ENCODE results near the gene TGFBR2.

The TGFBR2 gene

GRCh38 chr3:30681649-30682211, 75.3 kb downstream of the TGFBR2 start:
- Histone ChIP-seq H3K27me3 (ENCODE audit: insufficient read depth, low read length) (no peaks in the 10 kb centered on the region), H3K36me3 (ENCODE audit: insufficient read depth, low read length) (peaks cover 29% of the 10 kb centered on the region), H3K4me3 (ENCODE audit: low read length) (no peak overlapping the region), H3K9me3 (ENCODE audit: insufficient read depth, low read depth, low read length) (no peaks in the 10 kb centered on the region), H3K9ac (ENCODE audit: low read depth, low read length) (0 out of 2 replicates have a peak overlapping the region, but pooled peaks have one; percentile 13), H3K27ac (ENCODE audit: low read depth, low read length) (no peak overlapping the region), H3K4me1 (ENCODE audit: insufficient read depth, low read length) (peaks cover 17% of the 10 kb centered on the region)
- 87% methylated on average over 6 of the region's 6 CpGs for WGBS

- H3K4me1 ChIP-seq (ENCODE audit: insufficient read depth, low read length): peaks cover 17% of the 10 kb centered on the region
- 100% methylated on average over 1 of the region's 1 CpG for WGBS
Observed at GRCh38 chr3:30682434-30683155, 76.2 kb downstream of the TGFBR2 start.

GRCh38 chr3:30683769-30684168, 77.4 kb downstream of the TGFBR2 start:
- Histone ChIP-seq H3K4me3 (ENCODE audit: low read length) (no peak overlapping the region), H3K27ac (ENCODE audit: low read depth, low read length) (no peak overlapping the region), H3K27me3 (ENCODE audit: insufficient read depth, low read length) (no peaks in the 10 kb centered on the region), H3K36me3 (ENCODE audit: insufficient read depth, low read length) (peaks cover 24% of the 10 kb centered on the region), H3K9me3 (ENCODE audit: insufficient read depth, low read depth, low read length) (no peaks in the 10 kb centered on the region), H3K4me1 (ENCODE audit: insufficient read depth, low read length) (peaks cover 17% of the 10 kb centered on the region), H3K9ac (ENCODE audit: low read depth, low read length) (no peak overlapping the region)
- 96% methylated on average over 3 of the region's 3 CpGs for WGBS

More at GRCh38 chr3:30682434-30683155, 76.2 kb downstream of the TGFBR2 start:
- Histone ChIP-seq H3K9ac (ENCODE audit: low read depth, low read length) (no peak overlapping the region), H3K27ac (ENCODE audit: low read depth, low read length) (no peak overlapping the region), H3K36me3 (ENCODE audit: insufficient read depth, low read length) (peaks cover 25% of the 10 kb centered on the region), H3K4me3 (ENCODE audit: low read length) (no peak overlapping the region), H3K27me3 (ENCODE audit: insufficient read depth, low read length) (no peaks in the 10 kb centered on the region), H3K9me3 (ENCODE audit: insufficient read depth, low read depth, low read length) (no peaks in the 10 kb centered on the region)

GRCh38 chr3:30684356-30684755, 78.0 kb downstream of the TGFBR2 start:
- Histone ChIP-seq H3K27me3 (ENCODE audit: insufficient read depth, low read length) (no peaks in the 10 kb centered on the region), H3K9me3 (ENCODE audit: insufficient read depth, low read depth, low read length) (no peaks in the 10 kb centered on the region), H3K36me3 (ENCODE audit: insufficient read depth, low read length) (peaks cover 24% of the 10 kb centered on the region), H3K27ac (ENCODE audit: low read depth, low read length) (no peak overlapping the region), H3K4me1 (ENCODE audit: insufficient read depth, low read length) (peaks cover 17% of the 10 kb centered on the region), H3K9ac (ENCODE audit: low read depth, low read length) (no peak overlapping the region), H3K4me3 (ENCODE audit: low read length) (no peak overlapping the region)
- 95% methylated on average over 2 of the region's 3 CpGs for WGBS

GRCh38 chr3:30685267-30685667, 78.9 kb downstream of the TGFBR2 start:
- peaks cover 20% of the 10 kb centered on the region for H3K4me1 ChIP-seq (ENCODE audit: insufficient read depth, low read length)
- no peak overlapping the region for H3K27ac ChIP-seq (ENCODE audit: low read depth, low read length)
- H3K27me3 ChIP-seq (ENCODE audit: insufficient read depth, low read length): no peaks in the 10 kb centered on the region
- H3K4me3 ChIP-seq (ENCODE audit: low read length): no peak overlapping the region
- WGBS: 96% methylated on average over 2 of the region's 2 CpGs
- peaks cover 33% of the 10 kb centered on the region for H3K36me3 ChIP-seq (ENCODE audit: insufficient read depth, low read length)
- no peak overlapping the region for H3K9ac ChIP-seq (ENCODE audit: low read depth, low read length)
- no peaks in the 10 kb centered on the region for H3K9me3 ChIP-seq (ENCODE audit: insufficient read depth, low read depth, low read length)

GRCh38 chr3:30686176-30686575, 79.8 kb downstream of the TGFBR2 start:
- Histone ChIP-seq H3K9ac (ENCODE audit: low read depth, low read length) (no peak overlapping the region), H3K36me3 (ENCODE audit: insufficient read depth, low read length) (peaks cover 42% of the 10 kb centered on the region), H3K4me3 (ENCODE audit: low read length) (no peak overlapping the region), H3K9me3 (ENCODE audit: insufficient read depth, low read depth, low read length) (no peaks in the 10 kb centered on the region), H3K4me1 (ENCODE audit: insufficient read depth, low read length) (peaks cover 13% of the 10 kb centered on the region), H3K27ac (ENCODE audit: low read depth, low read length) (no peak overlapping the region), H3K27me3 (ENCODE audit: insufficient read depth, low read length) (no peaks in the 10 kb centered on the region)
- 91% methylated on average over 2 of the region's 2 CpGs for WGBS

GRCh38 chr3:30686799-30687198, 80.4 kb downstream of the TGFBR2 start:
- H3K9ac ChIP-seq (ENCODE audit: low read depth, low read length): no peak overlapping the region
- H3K9me3 ChIP-seq (ENCODE audit: insufficient read depth, low read depth, low read length): no peaks in the 10 kb centered on the region
- WGBS: 90% methylated on average over 2 of the region's 2 CpGs
- H3K4me3 ChIP-seq (ENCODE audit: low read length): no peak overlapping the region
- no peaks in the 10 kb centered on the region for H3K27me3 ChIP-seq (ENCODE audit: insufficient read depth, low read length)
- H3K4me1 ChIP-seq (ENCODE audit: insufficient read depth, low read length): peaks cover 7% of the 10 kb centered on the region
- no peak overlapping the region for H3K27ac ChIP-seq (ENCODE audit: low read depth, low read length)
- H3K36me3 ChIP-seq (ENCODE audit: insufficient read depth, low read length): peaks cover 48% of the 10 kb centered on the region

GRCh38 chr3:30687930-30688570, 81.6 kb downstream of the TGFBR2 start:
- no peak overlapping the region for H3K27ac ChIP-seq (ENCODE audit: low read depth, low read length)
- peaks cover 10% of the 10 kb centered on the region for H3K4me1 ChIP-seq (ENCODE audit: insufficient read depth, low read length)
- peaks cover 59% of the 10 kb centered on the region for H3K36me3 ChIP-seq (ENCODE audit: insufficient read depth, low read length)

GRCh38 chr3:30688776-30689641, 82.6 kb downstream of the TGFBR2 start:
- Histone ChIP-seq H3K36me3 (ENCODE audit: insufficient read depth, low read length) (peaks cover 55% of the 10 kb centered on the region), H3K27me3 (ENCODE audit: insufficient read depth, low read length) (no peaks in the 10 kb centered on the region), H3K9ac (ENCODE audit: low read depth, low read length) (no peak overlapping the region), H3K4me1 (ENCODE audit: insufficient read depth, low read length) (peaks cover 13% of the 10 kb centered on the region), H3K4me3 (ENCODE audit: low read length) (no peak overlapping the region), H3K9me3 (ENCODE audit: insufficient read depth, low read depth, low read length) (no peaks in the 10 kb centered on the region), H3K27ac (ENCODE audit: low read depth, low read length) (no peak overlapping the region)
- WGBS: 95% methylated on average over 10 of the region's 10 CpGs

More at GRCh38 chr3:30687930-30688570, 81.6 kb downstream of the TGFBR2 start:
- no peaks in the 10 kb centered on the region for H3K9me3 ChIP-seq (ENCODE audit: insufficient read depth, low read depth, low read length)
- H3K27me3 ChIP-seq (ENCODE audit: insufficient read depth, low read length): no peaks in the 10 kb centered on the region
- 88% methylated on average over 7 of the region's 8 CpGs for WGBS
- no peak overlapping the region for H3K4me3 ChIP-seq (ENCODE audit: low read length)
- no peak overlapping the region for H3K9ac ChIP-seq (ENCODE audit: low read depth, low read length)

GRCh38 chr3:30690199-30690598, 83.8 kb downstream of the TGFBR2 start:
- Histone ChIP-seq H3K9ac (ENCODE audit: low read depth, low read length) (no peak overlapping the region), H3K27ac (ENCODE audit: low read depth, low read length) (no peak overlapping the region), H3K36me3 (ENCODE audit: insufficient read depth, low read length) (peaks cover 62% of the 10 kb centered on the region), H3K27me3 (ENCODE audit: insufficient read depth, low read length) (no peaks in the 10 kb centered on the region), H3K4me3 (ENCODE audit: low read length) (no peak overlapping the region), H3K4me1 (ENCODE audit: insufficient read depth, low read length) (peaks cover 18% of the 10 kb centered on the region), H3K9me3 (ENCODE audit: insufficient read depth, low read depth, low read length) (no peaks in the 10 kb centered on the region)
- 98% methylated on average over 2 of the region's 2 CpGs for WGBS
